Loucy (cell line): ENCODE data around the gene ALK.

Source experiments
- CTCF ChIP-seq: fragments of 200-600 bp; sonication (generic); conservative IDR thresholded peaks from 2 replicates; pipeline ENCODE4 v1.5.1; 2014; ENCODE audit warnings: mild to moderate bottlenecking, antibody characterized with exemption, low read length
- EZH2phosphoT487 ChIP-seq: fragments of 200-600 bp; IDR thresholded peaks from 2 replicates; pipeline ENCODE4 v1.6.1; 2018; ENCODE audit warnings: antibody characterized with exemption, mild to moderate bottlenecking, moderate library complexity, borderline replicate concordance

- TF ChIP-seq CTCF (no peak), EZH2phosphoT487 (no peak)
These were observed 728.9 kb downstream of the ALK start for GRCh38 chr2:29192526-29192925.
